Measurements from ENCODE around the gene LUZP2. TPM values are rescaled to one million over a fixed set of nuclear protein-coding genes. Genes with fewer than 3 reads are reported as not detected.

LUZP2 gene
- polyA plus RNA-seq, 1 donor from 2014 or later, result 15.5 TPM

DNA sequence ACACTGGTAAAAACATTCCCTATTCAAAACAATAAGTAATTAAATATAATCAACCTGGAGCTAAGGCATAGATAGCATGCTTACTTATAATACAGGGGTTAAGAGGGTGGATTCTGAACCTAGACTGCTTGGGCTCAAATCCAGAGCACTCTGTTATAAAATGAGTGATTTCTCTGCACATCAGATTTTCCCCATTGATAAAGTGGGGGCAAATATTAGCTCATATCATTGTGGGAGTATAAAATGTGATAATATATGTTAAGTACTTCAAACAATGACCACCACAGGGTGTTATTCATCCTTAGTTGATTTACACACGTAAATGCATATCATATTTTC, 139.4 kb downstream of the LUZP2 start:
- Histone ChIP-seq H3K27ac (ENCODE audit: low read length) (no peak overlapping the region), H3K79me2 (replicated peaks; ENCODE audit: insufficient read depth, low read length) (no peaks in the 10 kb centered on the region), H3K27me3 (ENCODE audit: insufficient read depth, low read depth, low read length) (no peaks in the 10 kb centered on the region), H3K9me2 (ENCODE audit: insufficient read depth, low read length) (no peaks in the 10 kb centered on the region), H3K9ac (ENCODE audit: low read length) (no peak overlapping the region), H2AFZ (ENCODE audit: low read depth, low read length) (no peak overlapping the region), H3F3A (ENCODE audit: insufficient read depth, low read length, poor library complexity, severe bottlenecking) (no peaks in the 10 kb centered on the region), H3K36me3 (ENCODE audit: insufficient read depth, low read length) (no peaks in the 10 kb centered on the region), H3K4me2 (ENCODE audit: low read length) (no peak overlapping the region), H3K9me3 (ENCODE audit: low read length) (no peaks in the 10 kb centered on the region), H3K4me3 (ENCODE audit: low read length) (no peak overlapping the region), H4K20me1 (ENCODE audit: insufficient read depth) (no peaks in the 10 kb centered on the region)
- no peak for TF ChIP-seq EP300 (conservative IDR thresholded peaks at IDR 0.05; ENCODE audit: poor library complexity, severe bottlenecking)
- TF ChIP-seq, protein P1, sequence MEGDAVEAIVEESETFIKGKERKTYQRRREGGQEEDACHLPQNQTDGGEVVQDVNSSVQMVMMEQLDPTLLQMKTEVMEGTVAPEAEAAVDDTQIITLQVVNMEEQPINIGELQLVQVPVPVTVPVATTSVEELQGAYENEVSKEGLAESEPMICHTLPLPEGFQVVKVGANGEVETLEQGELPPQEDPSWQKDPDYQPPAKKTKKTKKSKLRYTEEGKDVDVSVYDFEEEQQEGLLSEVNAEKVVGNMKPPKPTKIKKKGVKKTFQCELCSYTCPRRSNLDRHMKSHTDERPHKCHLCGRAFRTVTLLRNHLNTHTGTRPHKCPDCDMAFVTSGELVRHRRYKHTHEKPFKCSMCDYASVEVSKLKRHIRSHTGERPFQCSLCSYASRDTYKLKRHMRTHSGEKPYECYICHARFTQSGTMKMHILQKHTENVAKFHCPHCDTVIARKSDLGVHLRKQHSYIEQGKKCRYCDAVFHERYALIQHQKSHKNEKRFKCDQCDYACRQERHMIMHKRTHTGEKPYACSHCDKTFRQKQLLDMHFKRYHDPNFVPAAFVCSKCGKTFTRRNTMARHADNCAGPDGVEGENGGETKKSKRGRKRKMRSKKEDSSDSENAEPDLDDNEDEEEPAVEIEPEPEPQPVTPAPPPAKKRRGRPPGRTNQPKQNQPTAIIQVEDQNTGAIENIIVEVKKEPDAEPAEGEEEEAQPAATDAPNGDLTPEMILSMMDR (IDR thresholded peaks at IDR 0.05; ENCODE audit: poor library complexity, severe bottlenecking), result no peak
- no peak for TF ChIP-seq TAF1 (IDR thresholded peaks at IDR 0.05; ENCODE audit: low read depth)

DNA sequence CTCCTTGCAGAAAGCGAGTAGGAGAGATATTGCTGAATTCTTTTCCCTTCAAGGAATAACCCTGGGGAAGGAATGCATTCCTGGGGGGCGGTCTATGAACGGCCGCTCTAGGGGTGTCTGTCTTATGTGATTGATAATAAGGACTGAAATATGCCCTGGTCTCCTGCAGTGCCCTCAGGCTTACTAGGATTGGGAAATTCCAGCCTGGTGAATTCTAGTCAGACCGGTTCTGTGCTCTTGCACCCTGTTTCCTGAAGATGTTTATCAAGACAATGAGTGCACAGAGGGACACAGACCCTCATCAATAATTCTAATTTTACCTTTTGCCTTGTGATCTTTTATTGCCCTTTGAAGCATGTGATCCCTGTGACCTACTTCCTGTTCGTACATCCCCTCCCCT, 140.7 kb downstream of the LUZP2 start:
- H3K27ac ChIP-seq (ENCODE audit: low read length), result no peak overlapping the region
- no peak overlapping the region for H3K9ac ChIP-seq (ENCODE audit: low read length)
- H3K27me3 ChIP-seq (ENCODE audit: insufficient read depth, low read depth, low read length), result no peaks in the 10 kb centered on the region
- no peak overlapping the region for H3K4me3 ChIP-seq (ENCODE audit: low read length)
- TF ChIP-seq TAF1 (IDR thresholded peaks at IDR 0.05; ENCODE audit: low read depth) (no peak), SMC3 (conservative IDR thresholded peaks at IDR 0.05; ENCODE audit: poor library complexity) (no peak), POLR2AphosphoS5 (IDR thresholded peaks at IDR 0.05) (no peak), EP300 (conservative IDR thresholded peaks at IDR 0.05; ENCODE audit: poor library complexity, severe bottlenecking) (no peak), RAD21 (conservative IDR thresholded peaks at IDR 0.05) (no peak), EZH2 (IDR thresholded peaks at IDR 0.05; ENCODE audit: borderline replicate concordance, insufficient read depth, low read length, poor library complexity, severe bottlenecking) (no peak), MXI1 (conservative IDR thresholded peaks at IDR 0.05; ENCODE audit: poor library complexity, severe bottlenecking) (no peak)
- TF ChIP-seq, protein P1 (IDR thresholded peaks at IDR 0.05; ENCODE audit: poor library complexity, severe bottlenecking), result no peak
- TF ChIP-seq, protein P2, sequence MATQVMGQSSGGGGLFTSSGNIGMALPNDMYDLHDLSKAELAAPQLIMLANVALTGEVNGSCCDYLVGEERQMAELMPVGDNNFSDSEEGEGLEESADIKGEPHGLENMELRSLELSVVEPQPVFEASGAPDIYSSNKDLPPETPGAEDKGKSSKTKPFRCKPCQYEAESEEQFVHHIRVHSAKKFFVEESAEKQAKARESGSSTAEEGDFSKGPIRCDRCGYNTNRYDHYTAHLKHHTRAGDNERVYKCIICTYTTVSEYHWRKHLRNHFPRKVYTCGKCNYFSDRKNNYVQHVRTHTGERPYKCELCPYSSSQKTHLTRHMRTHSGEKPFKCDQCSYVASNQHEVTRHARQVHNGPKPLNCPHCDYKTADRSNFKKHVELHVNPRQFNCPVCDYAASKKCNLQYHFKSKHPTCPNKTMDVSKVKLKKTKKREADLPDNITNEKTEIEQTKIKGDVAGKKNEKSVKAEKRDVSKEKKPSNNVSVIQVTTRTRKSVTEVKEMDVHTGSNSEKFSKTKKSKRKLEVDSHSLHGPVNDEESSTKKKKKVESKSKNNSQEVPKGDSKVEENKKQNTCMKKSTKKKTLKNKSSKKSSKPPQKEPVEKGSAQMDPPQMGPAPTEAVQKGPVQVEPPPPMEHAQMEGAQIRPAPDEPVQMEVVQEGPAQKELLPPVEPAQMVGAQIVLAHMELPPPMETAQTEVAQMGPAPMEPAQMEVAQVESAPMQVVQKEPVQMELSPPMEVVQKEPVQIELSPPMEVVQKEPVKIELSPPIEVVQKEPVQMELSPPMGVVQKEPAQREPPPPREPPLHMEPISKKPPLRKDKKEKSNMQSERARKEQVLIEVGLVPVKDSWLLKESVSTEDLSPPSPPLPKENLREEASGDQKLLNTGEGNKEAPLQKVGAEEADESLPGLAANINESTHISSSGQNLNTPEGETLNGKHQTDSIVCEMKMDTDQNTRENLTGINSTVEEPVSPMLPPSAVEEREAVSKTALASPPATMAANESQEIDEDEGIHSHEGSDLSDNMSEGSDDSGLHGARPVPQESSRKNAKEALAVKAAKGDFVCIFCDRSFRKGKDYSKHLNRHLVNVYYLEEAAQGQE (IDR thresholded peaks at IDR 0.05; ENCODE audit: borderline replicate concordance), result no peak
- H3F3A ChIP-seq (ENCODE audit: insufficient read depth, low read length, poor library complexity, severe bottlenecking), result no peaks in the 10 kb centered on the region
- no peak overlapping the region for H2AFZ ChIP-seq (ENCODE audit: low read depth, low read length)
- no peaks in the 10 kb centered on the region for H3K9me3 ChIP-seq (ENCODE audit: low read length)
- H3K79me2 ChIP-seq (replicated peaks; ENCODE audit: insufficient read depth, low read length), result no peaks in the 10 kb centered on the region
- no peaks in the 10 kb centered on the region for H3K36me3 ChIP-seq (ENCODE audit: insufficient read depth, low read length)
- H4K20me1 ChIP-seq (ENCODE audit: insufficient read depth), result no peaks in the 10 kb centered on the region
- no peak overlapping the region for H3K4me2 ChIP-seq (ENCODE audit: low read length)
- no peaks in the 10 kb centered on the region for H3K9me2 ChIP-seq (ENCODE audit: insufficient read depth, low read length)

All from neural cell (in vitro differentiated cells).